GM21723 (cell line): Measurements from ENCODE around the gene ITPRIPL2.

Source experiments
- ATAC-seq: cut with Tn5 transposase; IDR thresholded peaks from one replicate; pipeline ENCODE4 v1.9.1; 2021; ENCODE audit warnings: mild to moderate bottlenecking, moderate library complexity; ENCODE audit not compliant: unreplicated experiment

ITPRIPL2 gene

DNA sequence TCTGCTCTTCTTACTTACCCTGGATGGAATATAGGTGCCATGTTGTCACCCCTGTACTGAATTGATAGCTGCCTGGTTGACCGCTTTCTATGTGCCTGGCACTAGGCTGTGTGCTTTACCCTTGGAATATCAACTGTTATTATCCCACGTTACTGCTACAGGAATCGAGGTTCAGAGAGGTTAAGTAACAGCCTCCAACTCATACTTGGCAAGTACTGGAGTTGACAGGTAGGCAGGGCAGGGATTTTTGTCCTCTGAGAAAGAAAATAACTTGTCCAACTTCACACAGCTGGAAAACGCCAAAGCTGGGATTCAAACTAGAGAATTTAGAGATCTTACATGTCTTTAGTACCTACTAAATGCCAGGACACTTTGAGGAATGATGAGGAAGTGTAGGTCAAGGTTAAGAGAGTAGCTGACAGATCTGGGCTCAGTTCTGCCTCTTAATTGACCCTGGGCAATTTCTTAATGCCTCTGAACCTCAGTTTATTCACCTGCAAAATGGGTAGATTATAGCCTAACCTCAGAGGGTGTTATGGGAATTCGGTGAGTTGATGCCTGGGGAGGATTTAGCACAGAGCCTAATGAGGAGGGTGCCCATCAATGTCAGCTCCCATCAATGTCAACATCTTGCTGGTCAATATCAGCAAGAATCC lies 25.8 kb downstream of the ITPRIPL2 start:
- no peak for ATAC-seq

DNA sequence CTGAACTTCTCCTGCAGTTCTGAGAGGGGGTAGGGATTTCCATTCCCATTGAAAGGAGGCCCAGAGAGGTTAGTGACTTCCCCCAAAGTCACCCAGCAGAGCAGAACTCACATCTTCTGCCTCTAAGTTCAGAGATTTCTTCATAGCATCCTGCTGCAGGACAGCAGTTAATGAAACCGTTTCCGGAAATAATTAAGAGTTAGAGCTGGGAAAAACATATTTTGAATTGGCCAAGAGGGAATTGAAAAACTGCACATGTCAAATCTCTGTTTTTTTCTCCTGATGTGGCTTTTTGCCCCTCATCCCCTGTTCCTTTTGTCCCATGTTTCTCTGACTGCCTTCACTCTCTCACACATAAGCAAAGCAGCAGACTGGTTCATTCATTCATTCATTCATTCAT lies 26.6 kb downstream of the ITPRIPL2 start:
- no peak for ATAC-seq

DNA sequence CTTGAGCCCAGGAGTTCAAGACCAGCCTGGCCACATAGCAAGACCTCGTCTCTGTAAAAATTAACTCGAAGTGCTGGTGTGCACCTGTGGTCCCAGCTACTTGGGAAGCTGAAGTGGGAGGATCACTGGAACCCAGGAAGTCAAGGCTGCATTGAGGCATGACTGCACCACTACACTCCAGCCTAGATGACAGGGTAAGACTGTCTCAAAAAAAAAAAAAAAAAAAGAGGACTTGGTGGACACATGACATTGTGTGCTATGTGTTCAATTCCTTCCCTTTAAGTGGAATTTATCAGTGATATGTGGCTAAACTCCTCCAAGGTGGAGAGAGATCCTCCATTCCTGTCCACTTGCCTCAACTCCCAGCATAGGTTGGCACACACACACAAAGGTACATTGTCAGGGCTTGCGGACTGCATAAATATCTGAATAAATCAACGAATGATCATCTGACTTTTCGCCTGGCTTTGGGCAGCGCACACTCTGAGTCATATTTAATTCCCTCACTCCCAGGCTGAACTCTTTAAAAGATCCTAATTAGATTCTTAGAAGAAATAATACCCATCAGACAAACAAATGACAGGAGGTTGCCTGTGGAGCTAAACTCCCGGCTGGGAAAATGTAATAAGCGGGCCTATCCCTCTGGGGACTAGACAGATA lies 29.3 kb downstream of the ITPRIPL2 start:
- no peak for ATAC-seq

DNA sequence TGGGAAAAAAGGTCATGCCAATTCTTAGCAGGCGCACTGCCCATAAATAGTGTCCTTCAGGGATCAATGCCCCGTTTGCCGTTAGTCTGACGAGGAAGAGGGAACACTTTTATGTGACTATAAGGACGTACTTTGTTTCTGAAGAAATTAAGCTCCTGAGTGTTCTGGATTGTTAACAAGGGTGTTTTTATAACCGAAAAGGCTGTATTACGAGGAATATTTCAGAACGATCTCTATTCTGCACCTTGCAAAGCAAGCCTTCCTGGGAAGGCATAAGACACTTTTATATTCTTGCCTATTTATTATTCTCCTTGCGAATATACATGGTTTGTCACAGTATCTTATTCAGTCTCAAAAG lies 29.8 kb downstream of the ITPRIPL2 start:
- ATAC-seq, result no peak

DNA sequence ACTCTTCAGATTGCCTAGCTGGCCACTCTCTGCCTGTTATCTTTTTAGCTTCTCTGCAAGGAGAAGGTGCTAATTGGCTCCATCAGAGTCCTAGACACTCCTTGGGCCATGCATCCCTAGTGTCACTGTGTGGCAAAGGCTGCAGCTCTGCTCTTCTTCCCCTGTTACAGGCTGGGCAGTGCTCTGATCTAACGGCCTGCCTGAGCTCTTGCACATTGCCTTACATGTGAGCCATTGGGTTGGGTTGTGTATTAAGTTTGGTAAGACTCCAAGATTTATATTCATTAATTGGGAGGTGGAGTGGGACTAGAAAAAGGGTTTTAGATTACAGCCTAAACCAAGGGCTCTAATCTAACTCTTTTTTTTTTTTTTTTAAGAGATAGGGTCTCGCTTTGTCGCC lies 31.2 kb downstream of the ITPRIPL2 start:
- ATAC-seq, result no peak

DNA sequence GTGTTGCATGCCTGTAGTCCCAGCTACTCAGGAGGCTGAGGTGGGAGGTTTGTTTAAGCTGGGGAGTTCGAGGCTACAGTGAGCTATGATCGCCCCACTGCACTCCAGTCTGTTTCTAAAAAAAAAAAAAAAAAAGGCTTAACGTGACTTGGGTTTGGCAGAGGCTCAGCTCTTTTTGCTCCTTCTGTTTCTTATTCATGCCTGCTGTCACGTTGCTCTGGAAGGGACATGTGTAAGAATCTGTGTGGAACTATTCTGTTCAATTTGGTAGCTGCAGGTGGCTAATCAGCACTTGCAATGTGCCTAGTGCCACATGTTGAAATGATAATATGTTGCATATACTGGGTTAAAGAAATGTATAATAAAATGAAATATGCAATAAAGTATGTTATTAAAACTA lies 33.4 kb downstream of the ITPRIPL2 start:
- no peak for ATAC-seq

DNA sequence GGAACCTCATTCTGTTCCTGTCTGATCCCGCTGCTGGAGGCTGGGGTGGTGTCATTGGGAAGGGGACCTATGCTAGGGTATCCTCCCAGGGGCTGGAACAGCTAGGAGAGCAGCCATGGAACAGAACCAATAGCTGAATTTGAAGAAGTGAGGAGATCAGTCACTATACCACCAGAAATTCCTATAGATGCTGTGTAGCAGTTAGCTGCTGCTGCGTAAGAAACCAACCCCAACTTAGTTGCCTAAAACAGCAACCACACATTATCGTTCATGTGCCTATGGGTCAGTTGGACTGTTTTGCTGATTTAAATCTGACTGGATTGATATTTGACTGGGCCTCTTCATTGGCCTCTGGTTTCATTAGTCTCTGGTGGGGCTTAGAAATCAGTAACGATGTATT lies 33.9 kb downstream of the ITPRIPL2 start:
- no peak for ATAC-seq

DNA sequence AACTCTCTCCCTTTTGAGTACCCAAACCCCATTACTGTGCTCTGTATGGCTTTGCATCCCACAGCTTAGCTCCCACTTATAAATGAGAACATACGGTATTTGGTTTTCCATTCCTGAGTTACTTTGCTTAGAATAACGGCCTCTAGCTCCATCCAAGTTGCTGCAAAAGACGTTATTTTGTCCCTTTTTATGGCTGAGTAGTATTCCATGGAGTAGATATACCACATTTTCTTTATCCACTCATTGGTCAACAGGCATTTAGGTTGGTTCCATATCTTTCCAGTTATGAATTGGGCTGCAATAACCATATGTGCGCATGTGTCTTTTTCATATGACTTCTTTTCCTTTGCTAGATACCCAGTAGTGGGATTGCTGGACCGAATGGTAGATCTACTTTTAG lies 34.4 kb downstream of the ITPRIPL2 start:
- ATAC-seq, result no peak

DNA sequence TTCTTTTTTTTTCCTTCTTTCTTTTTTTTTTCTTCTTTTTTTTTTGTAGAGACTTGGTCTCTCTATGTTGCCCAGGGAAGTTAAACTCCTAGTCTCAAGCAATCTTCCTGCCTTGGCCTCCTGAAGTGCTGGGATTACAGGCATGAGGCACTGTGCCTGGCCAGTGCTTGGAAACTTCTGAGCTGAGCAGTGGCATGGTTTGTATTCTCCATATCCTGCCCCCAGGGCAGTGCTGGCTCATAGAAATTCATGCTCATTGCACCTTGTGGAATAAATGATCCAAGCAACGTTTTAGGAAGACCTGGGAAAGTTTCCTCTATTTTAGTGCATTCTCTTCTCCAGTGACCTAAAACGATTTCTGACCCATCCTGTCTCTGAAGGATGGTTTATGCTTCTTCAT lies 37.5 kb downstream of the ITPRIPL2 start:
- ATAC-seq, result no peak

DNA sequence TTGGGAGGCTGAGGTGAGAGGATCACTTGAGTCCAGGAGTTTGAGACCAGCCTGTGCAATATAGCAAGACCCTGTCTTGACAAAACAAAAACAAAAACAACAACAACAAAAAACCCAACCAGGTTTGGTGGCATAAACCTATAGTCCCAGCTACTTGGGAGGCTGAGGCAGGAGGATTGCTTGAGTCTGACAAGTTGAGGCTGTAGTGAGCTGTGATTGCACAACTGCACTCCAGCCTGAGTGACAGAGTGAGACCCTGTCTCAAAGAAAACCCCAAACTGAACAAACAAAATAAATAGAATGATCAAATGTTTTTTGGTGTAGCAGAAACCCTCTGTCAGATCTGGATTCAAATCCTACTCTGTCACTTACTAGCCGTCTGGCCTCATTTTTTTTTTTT lies 38.3 kb downstream of the ITPRIPL2 start:
- no peak for ATAC-seq

DNA sequence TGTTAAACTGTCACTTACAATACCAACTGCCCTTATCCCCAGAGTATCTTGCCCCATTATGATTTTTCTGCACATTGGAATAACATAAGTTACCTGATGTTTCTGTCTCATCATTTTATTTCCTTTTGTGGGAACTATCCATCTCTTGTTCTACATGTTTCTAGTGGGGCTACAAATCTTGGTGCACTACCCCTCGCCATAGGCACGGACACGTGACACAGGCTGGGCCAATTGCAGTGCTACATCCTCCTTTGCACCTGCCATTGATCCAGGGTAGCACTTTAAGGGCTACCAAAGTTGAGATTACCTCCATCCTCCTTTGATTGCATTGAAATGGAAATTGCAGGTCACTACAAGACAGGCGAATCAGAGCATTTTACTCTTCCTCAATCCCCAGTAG lies 40.1 kb downstream of the ITPRIPL2 start:
- ATAC-seq, result no peak

DNA sequence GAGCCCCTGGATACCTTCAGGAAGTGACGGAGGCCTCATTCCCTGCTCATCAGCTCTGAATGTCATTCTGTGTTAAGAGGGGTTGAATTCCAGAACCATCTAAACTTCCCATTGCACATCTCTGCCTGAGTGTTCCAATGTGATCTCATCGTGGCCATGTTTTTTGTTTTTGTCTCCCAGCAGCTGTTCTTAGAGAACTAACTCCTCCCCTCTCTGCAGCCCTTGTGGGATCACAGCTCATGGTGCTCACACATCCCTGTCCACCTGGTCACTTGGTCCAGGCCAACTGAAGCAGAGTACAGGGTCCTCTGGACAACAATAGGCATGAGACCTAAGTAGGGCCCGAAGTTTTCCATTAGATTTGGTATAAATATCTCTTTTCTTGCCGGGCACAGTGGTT lies 48.3 kb downstream of the ITPRIPL2 start:
- no peak for ATAC-seq

DNA sequence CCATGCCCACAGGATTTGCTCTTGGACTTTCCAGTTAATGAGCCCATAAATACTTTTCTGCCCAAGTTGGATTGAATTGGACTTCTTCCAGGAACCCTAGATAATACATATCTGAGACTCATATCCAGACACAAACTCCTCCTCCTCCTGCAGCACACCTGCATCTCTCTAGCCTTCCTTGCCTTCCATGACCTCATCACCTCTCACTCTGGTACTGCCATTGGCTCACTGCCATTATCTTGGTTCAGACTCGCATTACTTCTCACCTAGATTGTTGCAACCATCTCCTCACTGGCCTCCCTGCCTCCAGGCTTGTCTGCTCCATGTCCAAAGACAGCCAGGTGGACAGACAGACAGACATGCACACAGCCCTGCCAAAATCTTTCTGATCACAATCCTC lies 49.5 kb downstream of the ITPRIPL2 start:
- ATAC-seq, result no peak

DNA sequence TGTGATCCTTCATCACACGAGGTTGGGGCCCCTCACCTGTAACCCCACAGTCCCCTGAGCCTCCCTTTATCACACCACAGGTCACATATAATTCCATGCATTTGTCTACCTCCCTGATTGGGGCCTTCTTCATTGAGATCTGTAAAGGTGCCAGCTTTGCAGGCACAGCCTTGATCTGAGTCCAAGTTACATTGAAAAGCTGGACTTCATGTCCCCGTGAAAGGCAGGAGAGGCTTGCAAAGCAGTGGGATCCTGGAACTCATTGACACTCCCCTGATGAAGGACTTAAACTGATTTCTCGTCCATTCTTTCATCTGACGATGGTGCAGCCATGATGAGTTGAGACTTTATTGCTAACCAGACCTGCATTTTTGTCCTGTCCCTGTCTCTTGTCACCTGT lies 50.5 kb downstream of the ITPRIPL2 start:
- ATAC-seq, result no peak

DNA sequence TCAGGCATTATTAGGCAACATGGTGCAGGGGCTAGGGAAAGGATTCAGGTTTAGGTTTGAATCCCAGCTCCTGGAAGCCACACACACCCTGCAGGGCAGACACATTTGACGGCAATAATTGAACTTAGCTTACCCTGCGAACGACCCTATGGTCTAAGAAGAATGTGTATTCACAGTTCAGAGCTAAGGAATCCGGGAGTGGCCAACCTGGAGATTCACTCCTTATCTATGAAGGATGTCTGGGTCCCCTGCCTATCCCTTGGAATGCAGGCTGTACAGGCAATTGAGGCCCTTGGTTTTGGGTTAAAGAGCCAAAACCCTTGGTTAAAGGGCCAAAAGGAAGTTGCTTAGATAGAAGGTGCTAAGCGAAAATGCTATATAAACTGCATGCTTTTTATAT lies 51.3 kb downstream of the ITPRIPL2 start:
- no peak for ATAC-seq

DNA sequence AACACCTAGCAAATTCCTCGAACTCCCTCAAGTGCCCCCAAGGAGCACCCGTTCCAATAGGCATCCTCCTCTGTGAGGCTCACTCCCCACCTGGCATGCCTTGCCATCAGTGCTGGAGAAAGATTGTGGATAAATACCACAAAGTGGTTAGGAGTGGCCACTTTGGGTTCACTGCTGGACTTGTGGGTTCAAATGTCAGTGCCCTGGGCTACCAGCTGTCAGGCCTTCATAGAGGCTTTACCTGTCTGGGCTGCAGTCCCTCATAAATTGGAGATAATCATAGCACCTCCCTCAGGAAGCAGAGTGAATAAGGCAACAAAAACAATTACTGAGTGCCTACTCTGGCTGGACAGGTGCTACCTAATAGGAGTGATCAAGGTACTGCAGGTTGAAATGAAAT lies 52.7 kb downstream of the ITPRIPL2 start:
- no peak for ATAC-seq

DNA sequence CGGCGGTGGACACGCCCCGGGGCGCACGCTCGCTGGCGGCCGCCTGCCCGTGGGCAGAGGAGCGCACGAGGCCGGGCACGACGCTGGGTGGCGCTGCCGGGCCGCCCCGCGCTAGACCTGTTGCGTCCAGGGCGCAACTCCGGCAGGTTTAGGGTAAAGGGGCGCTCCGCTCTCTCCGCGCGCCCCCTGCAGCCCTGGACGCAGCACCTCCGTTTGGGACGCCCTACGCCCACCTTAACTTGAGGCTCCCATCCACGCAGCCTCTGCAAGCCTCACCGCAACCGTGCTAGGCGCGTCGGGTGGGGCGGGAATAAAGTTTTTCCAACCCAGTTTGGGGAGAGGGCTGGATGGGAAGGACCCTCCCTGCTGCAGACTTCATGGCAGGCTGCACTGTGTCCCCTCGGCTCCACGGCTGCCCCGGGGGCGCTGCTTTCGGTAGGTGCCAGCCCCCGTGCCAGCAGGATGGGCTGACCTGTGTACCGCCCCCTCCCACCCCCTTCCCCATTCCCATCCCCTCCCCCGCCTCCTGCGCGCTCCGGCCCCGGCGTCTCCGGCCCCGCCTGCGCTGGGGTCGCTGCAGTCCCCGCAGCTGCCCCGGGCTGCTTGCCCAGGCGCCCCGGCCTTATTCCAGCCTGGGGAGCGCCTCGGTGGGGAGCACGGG lies 54.1 kb downstream of the ITPRIPL2 start, which contains the start of gene SYT17:
Gene SYT17, plus strand, starts transcription at position 531 of the 661 bp plus-strand sequence. CDS start 407 bp downstream, outside the sequence.
- ATAC-seq, result no peak

DNA sequence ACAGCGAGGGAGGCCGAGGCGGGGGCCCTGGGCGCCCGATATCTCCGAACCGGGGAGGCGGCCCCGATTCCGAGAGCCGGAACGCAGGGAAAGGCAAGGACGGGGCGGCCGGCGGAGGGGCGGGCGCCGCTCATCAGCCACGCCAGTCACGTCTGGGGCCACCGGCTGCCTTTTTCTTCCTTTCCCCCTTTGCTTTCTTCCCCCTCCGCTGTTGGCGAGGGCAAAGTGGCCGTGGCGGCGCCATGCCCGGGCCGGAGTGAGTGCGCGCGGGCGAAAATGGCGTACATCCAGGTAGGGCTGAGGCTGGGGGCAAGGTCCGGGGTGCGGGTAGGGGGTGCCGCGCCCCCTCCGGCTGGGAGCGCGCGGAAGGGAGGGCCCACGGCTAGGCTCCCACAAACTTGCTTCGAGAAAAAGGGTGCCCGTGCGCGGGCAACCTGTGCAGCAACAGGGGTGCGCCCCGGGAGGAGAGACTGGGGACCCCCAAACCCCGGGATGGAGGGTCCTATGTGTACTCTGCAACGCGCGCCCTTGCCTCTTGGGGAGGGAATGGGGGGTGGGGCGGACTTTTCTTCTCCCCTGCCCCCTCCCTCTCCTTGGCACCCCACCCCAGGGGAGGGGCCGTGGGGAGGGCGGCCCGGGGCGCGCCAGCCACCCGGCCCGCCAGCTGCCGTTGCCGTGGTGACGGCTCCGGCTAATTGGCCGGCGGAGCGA lies 54.8 kb downstream of the ITPRIPL2 start:
- ATAC-seq, result no peak

DNA sequence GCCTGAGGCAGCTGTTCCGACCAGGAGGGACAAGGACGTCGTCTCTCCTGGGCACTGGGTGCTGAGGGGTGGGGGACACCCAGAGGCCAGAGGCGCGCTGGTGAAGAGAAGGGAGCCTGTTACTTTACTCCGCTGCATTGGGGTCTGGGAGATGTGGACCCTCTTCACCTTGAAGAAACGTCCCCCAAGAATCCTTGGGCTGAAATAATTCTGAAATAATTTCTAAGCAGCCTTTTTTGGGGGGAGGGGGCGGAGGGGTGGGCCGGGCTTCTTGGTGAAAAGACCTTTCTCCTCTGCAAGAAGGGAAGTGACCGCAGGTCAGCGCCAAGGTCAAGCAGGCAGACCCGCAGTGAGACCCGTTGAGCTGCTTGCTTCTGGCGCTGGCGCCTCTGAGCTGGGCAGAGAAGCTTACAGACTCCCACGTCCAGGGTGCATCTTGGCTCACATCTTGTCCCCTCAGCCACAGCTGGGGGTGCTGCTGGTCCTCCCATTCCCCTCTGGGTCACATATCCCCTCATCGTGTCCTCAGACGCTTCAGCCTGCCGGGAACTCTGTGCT lies 55.4 kb downstream of the ITPRIPL2 start:
- no peak for ATAC-seq

DNA sequence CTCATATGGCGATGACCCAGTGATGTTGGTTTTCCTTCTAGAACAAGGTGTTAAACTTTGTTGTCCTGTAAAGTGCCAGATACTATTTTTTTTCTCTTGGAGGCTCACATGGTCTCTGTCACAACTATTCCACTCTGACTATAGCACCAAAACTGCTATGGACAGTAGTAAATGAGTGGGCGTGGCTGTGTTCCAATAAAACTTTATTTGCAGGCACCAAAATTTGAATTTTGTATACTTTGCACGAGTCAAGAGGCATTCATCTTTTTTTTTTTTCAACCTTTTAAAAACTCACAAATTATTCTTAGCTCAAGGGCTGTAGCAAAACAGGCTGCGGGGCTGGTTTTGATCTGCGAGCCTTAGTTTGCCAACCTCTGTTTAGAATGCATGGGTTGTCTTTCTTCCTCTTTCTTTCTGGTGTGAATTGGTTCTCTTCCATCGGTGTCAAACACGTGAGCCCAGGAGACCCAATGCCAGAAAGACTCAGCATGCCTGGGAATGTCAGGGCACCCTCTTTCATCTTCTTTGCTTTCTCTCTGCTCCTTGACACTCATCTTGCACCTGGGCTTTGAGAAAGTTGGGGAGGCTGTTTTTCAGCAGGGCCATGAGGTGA lies 56.4 kb downstream of the ITPRIPL2 start:
- ATAC-seq, result no peak
